Heart left ventricle (tissue), 16 donors: ENCODE results near the gene MSMB. TPM values are rescaled to one million over a fixed set of nuclear protein-coding genes. Genes with fewer than 3 reads are reported as not detected.

ENCODE experiments used
- ATAC-seq, 4 donors: fragments of 200-7000 bp; cut with Tn5 transposase; one replicate each; pipeline ENCODE4 v1.9.1; 2020 to 2022; ENCODE audit warnings: moderate library complexity in 4 of 4, mild to moderate bottlenecking in 3 of 4, moderate number of reproducible peaks in 1 of 4
- DNase-seq, 5 donors: peaks; one replicate each; pipeline ENCODE4 v3.0.0-alpha.2; 2020
- H3K27ac ChIP-seq, 12 donors: fragments of 200-600 bp; sonication (generic) in 4 of 12; one replicate each; pipeline versions ENCODE4 v1.5.0 to v1.8.0; 2016 to 2022; ENCODE audit warnings: mild to moderate bottlenecking in 2 of 12
- H3K27me3 ChIP-seq, 9 donors: fragments of 200-600 bp; sonication (generic) in 2 of 9; one replicate each; pipeline versions ENCODE4 v1.5.1 to v1.8.0; 2016 to 2022; ENCODE audit warnings: mild to moderate bottlenecking in 3 of 9
- H3K36me3 ChIP-seq, 9 donors: fragments of 200-600 bp; sonication (generic) in 2 of 9; one replicate each; pipeline versions ENCODE4 v1.5.0 to v1.8.0; 2018 to 2022; ENCODE audit warnings: mild to moderate bottlenecking in 2 of 9
- H3K4me1 ChIP-seq, 12 donors: fragments of 200-600 bp; sonication (generic) in 4 of 12; one replicate each; pipeline versions ENCODE4 v1.5.0 to v1.8.0; 2016 to 2022; ENCODE audit warnings: mild to moderate bottlenecking in 3 of 12
- H3K4me3 ChIP-seq, 12 donors: fragments of 200-600 bp; sonication (generic) in 4 of 12; one replicate each; pipeline versions ENCODE4 v1.5.0 to v1.8.0; 2017 to 2022; ENCODE audit warnings: mild to moderate bottlenecking in 9 of 12, moderate library complexity in 4 of 12
- H3K9me3 ChIP-seq, 12 donors: fragments of 200-600 bp; sonication (generic) in 4 of 12; one replicate each; pipeline versions ENCODE4 v1.5.0 to v1.8.0; 2016 to 2022; ENCODE audit warnings: mild to moderate bottlenecking in 1 of 12
- CTCF ChIP-seq, 12 donors: fragments of 200-600 bp; sonication (generic) in 4 of 12; IDR thresholded peaks; one replicate each; pipeline versions ENCODE4 v1.5.0 to v1.8.0; 2018 to 2022; ENCODE audit warnings: antibody characterized with exemption in 12 of 12, mild to moderate bottlenecking in 5 of 12
- POLR2A ChIP-seq, 2 donors: fragments of 450-650 bp; IDR thresholded peaks; one replicate each; pipeline ENCODE4 v1.6.1; 2017; ENCODE audit warnings: antibody characterized with exemption in 2 of 2, mild to moderate bottlenecking in 2 of 2, moderate library complexity in 2 of 2
- WGBS, 4 donors: extraction: QIAGEN DNeasy Blood & Tissue Kit in 2 of 4; methylation state at CpG; one replicate each; pipeline versions ENCODE4 v1.1.5 to v1.1.7; 2013 to 2018; 5-methylcytosine and 5-hydroxymethylcytosine counted together
- intact Hi-C, 10 donors: fragments of 100-400 bp; cut with DNase I; formaldehyde crosslinking; loops; one replicate each; pipeline versions ENCODE4 v1.11.1 to v1.14.2; 2022
- polyA plus RNA-seq, 2 donors: library from polyadenylated mRNA; stranded (reverse); fragments of 200-250 nt; gene quantifications; one replicate each; pipeline ENCODE4 v1.2.3, GENCODE V29; 2013
- total RNA-seq, 9 donors: library from RNA; depleted of rRNA in 2 of 9; stranded (reverse); fragments of >200 nt in 2 of 9; fragmentation: NEBNext Ultra II Directional in 3 of 9; extraction: Animal tissue kit (Norgen Biotek cat#: 25700) in 3 of 9; gene quantifications; one replicate each; pipeline versions ENCODE4 v1.1.0 to v1.2.4, GENCODE V29; 2016 to 2023
- donor health status: ischemic (EF 13 %, LVEDD 7.1; RV severe dilation, severe dysfunction).
- donor health status: healthy with polysubstance abuse.
- donor health status: DM: no; HTN: yes; CAD: no.
- donor health status: DM: no; HTN: no; CAD: no.
- donor health status: ischemic (EF 25% LVEDD 6.9; RV normal size, moderate dysfunction).
- donor health status: ischemic (EF 25% LVEDD 5.7; RV mildly dilated, moderate dysfunction).
- donor health status: healthy.
- donor health status: DM: yes; HTN: yes; CAD: no.
- donor health status: ischemic (EF 35%, LVEDD 5.7; RV mildly dilated, moderate dysfunction).
- donor health status: nonischemic (EF 11% LVEDD 7.7; RV severe dilation, severe dysfunction).
- donor health status: DM: yes; HTN: yes; CAD: no.
- donor health status: PGD.
- donor health status: ischemic (EF 29% LVEDD 5.4; RV normal size, mild dysfunction).
- donor health status: nonischemic (EF 23%, LVEDD 6.1; RV moderate dilation, normal function).

The MSMB gene
- total and polyA plus RNA-seq, 11 donors: not detected

DNA sequence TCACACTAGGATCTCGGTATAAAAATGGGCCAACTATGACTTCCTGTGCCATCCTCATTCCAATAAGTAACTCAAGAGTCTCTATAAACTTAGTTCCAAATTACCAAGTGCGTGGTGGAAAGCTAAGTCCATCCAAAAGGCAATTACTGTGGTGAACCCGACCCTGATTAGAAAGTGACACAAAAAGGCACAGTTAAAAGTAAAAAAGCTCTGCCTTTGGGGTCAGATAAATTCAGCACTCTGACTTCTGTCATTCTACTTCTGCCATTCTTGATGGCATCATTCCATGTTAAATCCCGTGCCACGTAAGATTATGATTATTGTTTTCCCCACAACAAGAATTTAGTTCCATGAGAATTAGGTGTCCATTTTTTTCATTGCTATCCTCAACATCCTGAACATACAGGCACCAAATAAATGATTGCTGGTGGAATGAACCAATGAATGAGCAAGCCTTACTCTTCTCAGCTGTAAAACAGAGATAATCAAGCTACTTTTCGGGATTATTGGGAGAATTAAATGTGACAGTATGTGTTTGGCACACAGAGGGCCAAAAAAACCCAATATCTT is 16.5 kb downstream of the MSMB start:
- no peak for ATAC-seq
- WGBS, 4 donors: 7 to 14% (median 9%) methylated on average over 6 of the region's 6 CpGs
- H3K4me3 ChIP-seq: peak overlapping the region; percentile 61 to 92 (median 82)
- peaks cover 0 to 18% (median 0%) of the 10 kb centered on the region in 9 donors for H3K36me3 ChIP-seq
- intact Hi-C loops: loop anchor here in 6 of 10 donors (5.0 to 10.0 kb wide), 4 partner anchors 37 to 1035 kb away; partner anchors contain the start of genes TIMM23 (in 6 of the 6) and ZNF22 (in 1 of the 6)
- no peaks in the 10 kb centered on the region for H3K27me3 ChIP-seq
- TF ChIP-seq POLR2A (IDR thresholded peaks at IDR 0.05) (no peak), CTCF (IDR thresholded peaks at IDR 0.05) (no peak)
- no peak for DNase-seq
- H3K9me3 ChIP-seq: no peaks in the 10 kb centered on the region
- peak overlapping the region; percentile 85 to 97 (median 92) for H3K27ac ChIP-seq
- peaks cover 10 to 58% (median 51%) of the 10 kb centered on the region in 12 donors for H3K4me1 ChIP-seq

DNA sequence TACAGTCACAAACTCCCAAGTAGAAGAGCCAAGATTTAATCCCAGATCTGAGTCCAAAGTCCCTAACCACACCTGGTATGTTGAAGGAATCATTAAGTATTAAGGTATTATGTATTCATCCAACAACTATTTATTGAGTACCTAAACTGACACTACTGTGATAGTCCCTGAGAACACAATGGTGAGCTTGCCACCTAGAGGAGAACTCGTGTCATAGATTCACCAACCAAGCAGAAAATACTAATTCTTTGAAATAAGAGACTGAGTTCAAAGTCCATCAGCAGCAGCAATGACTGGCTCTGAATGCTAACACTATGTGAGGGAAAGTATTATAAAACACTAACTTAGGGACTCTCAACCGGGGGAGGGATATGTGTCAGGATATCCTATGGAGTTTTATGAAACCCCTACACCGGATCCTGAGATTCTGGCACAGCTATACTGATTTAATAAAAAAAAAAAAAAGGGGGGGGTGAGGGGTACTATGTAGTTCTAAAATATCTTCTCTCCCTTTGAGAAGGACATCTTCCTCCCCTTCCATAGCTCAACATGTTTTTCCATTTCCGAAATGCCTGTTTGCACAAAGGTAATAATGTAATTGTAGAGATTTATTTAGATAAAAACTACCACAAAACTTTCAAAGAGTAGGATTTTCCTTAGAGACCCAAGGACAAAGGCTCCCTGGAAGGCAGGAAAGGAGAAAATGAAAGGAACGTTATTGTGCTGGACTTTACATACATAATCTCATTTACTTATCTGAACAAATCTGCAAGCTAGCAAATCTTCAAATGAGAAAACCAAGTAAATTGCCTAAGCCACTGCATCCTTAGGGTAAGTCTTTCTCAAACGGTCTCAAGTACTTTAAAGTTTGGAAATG is 17.2 kb downstream of the MSMB start:
- peak in 1 of 4 donors; percentile 10 for ATAC-seq
- 16 to 21% (median 18%) methylated on average over 6 of the region's 6 CpGs for WGBS, 4 donors
- intact Hi-C loops: loop anchor here in 6 of 10 donors (5.0 to 10.0 kb wide), 4 partner anchors 37 to 1034 kb away; partner anchors contain the start of genes TIMM23 (in 6 of the 6) and ZNF22 (in 1 of the 6)

GRCh38 chr10:46026106-46026505 is 20.0 kb downstream of the MSMB start:
- Histone ChIP-seq H3K9me3 (no peaks in the 10 kb centered on the region), H3K4me3 (peak overlapping the region in 2 of 12 donors; percentile 6 to 12), H3K27ac (peak overlapping the region in 11 of 12 donors; percentile 6 to 93 (median 48)), H3K36me3 (peaks cover 0 to 18% (median 0%) of the 10 kb centered on the region in 9 donors), H3K4me1 (peaks cover 10 to 89% (median 75%) of the 10 kb centered on the region in 12 donors), H3K27me3 (no peaks in the 10 kb centered on the region)
- TF ChIP-seq CTCF (IDR thresholded peaks at IDR 0.05): no peak
- no peak for TF ChIP-seq POLR2A (IDR thresholded peaks at IDR 0.05)
- intact Hi-C loops: loop anchor here in 6 of 10 donors (5.0 to 10.0 kb wide), 4 partner anchors 34 to 1031 kb away; partner anchors contain the start of genes TIMM23 (in 6 of the 6) and ZNF22 (in 1 of the 6)
- no peak for DNase-seq
- ATAC-seq: no peak

More for the DNA sequence above, 17.2 kb downstream of the MSMB start:
- Histone ChIP-seq H3K27me3 (no peaks in the 10 kb centered on the region), H3K4me3 (peak overlapping the region in 11 of 12 donors; percentile 61 to 92 (median 82)), H3K36me3 (peaks cover 0 to 18% (median 0%) of the 10 kb centered on the region in 9 donors), H3K9me3 (no peaks in the 10 kb centered on the region), H3K27ac (peak overlapping the region in 9 of 12 donors; percentile 85 to 97 (median 94)), H3K4me1 (peaks cover 10 to 66% (median 58%) of the 10 kb centered on the region in 12 donors)
- no peak for TF ChIP-seq POLR2A (IDR thresholded peaks at IDR 0.05)
- peak; percentile 23 to 69 (median 62) for TF ChIP-seq CTCF (IDR thresholded peaks at IDR 0.05)
- no peak for DNase-seq
